Kidney epithelial cell (primary cell): Measurements from ENCODE around the gene RASIP1. TPM values are rescaled to one million over a fixed set of nuclear protein-coding genes. Genes with fewer than 3 reads are reported as not detected.
"Not testable (repeated sequence)": the region's sequence is repeated elsewhere in the genome, so short reads cannot be mapped to it uniquely, and the experiment has no call there.

ENCODE experiments used
- DNase-seq: peaks from one replicate; pipeline ENCODE4 v3.0.0-alpha.2; 2010; ENCODE audit warnings: low read depth
- H3K27me3 ChIP-seq: 2 replicates; pipeline ENCODE4 v1.6.0; 2011; ENCODE audit warnings: low read length; ENCODE audit not compliant: control insufficient read depth, insufficient read depth
- H3K36me3 ChIP-seq: 2 replicates; pipeline ENCODE4 v1.5.1; 2011; ENCODE audit warnings: low read length; ENCODE audit not compliant: control insufficient read depth, insufficient read depth
- H3K4me3 ChIP-seq: 2 replicates; pipeline ENCODE4 v1.5.1; 2011; ENCODE audit warnings: low read depth, mild to moderate bottlenecking, control low read depth, low read length
- total RNA-seq: library from RNA; depleted of rRNA; stranded (reverse); fragments of >200 nt; gene quantifications from 2 replicates; pipeline ENCODE4 v1.2.3, GENCODE V29; 2015
- TF ChIP-seq, protein P1 (sequence below): IDR thresholded peaks from 2 replicates; pipeline ENCODE4 v1.5.1; 2011; ENCODE audit warnings: mild to moderate bottlenecking, moderate library complexity, low read length, control low read depth, inconsistent platforms; ENCODE audit not compliant: insufficient read depth, poor library complexity, severe bottlenecking

Gene RASIP1
- total RNA-seq, 1 donor from 2014 or later, result 3.8 TPM

DNA sequence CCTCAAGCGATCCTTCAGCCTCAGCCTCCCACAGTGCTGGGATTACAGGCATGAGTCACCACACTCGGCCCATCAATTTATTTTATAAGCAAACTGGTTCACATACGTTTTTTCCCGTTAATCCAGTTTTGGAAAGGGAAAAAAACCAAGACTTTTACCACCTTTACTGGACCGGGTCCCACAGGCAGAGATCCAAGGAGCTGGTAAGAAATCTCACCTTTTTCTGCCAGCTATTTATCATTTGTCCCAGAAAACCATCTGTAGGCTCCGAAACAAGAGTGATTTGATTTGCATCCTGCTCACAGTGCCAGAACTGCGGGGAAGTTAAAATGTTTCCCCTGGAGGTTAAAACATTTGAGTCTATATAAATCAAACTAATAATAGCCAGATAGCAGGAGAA, 51.0 kb downstream of the RASIP1 start:
- no peaks in the 10 kb centered on the region for H3K36me3 ChIP-seq
- no peak overlapping the region for H3K4me3 ChIP-seq
- H3K27me3 ChIP-seq, result no peaks in the 10 kb centered on the region
- no peak for DNase-seq
- TF ChIP-seq, protein P1, sequence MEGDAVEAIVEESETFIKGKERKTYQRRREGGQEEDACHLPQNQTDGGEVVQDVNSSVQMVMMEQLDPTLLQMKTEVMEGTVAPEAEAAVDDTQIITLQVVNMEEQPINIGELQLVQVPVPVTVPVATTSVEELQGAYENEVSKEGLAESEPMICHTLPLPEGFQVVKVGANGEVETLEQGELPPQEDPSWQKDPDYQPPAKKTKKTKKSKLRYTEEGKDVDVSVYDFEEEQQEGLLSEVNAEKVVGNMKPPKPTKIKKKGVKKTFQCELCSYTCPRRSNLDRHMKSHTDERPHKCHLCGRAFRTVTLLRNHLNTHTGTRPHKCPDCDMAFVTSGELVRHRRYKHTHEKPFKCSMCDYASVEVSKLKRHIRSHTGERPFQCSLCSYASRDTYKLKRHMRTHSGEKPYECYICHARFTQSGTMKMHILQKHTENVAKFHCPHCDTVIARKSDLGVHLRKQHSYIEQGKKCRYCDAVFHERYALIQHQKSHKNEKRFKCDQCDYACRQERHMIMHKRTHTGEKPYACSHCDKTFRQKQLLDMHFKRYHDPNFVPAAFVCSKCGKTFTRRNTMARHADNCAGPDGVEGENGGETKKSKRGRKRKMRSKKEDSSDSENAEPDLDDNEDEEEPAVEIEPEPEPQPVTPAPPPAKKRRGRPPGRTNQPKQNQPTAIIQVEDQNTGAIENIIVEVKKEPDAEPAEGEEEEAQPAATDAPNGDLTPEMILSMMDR, result no peak

GRCh38 chr19:48687776-48688175, 52.6 kb downstream of the RASIP1 start:
- TF ChIP-seq, protein P1, result no peak
- Histone ChIP-seq H3K36me3 (no peaks in the 10 kb centered on the region), H3K4me3 (no peak overlapping the region), H3K27me3 (no peaks in the 10 kb centered on the region)
- DNase-seq, result no peak

DNA sequence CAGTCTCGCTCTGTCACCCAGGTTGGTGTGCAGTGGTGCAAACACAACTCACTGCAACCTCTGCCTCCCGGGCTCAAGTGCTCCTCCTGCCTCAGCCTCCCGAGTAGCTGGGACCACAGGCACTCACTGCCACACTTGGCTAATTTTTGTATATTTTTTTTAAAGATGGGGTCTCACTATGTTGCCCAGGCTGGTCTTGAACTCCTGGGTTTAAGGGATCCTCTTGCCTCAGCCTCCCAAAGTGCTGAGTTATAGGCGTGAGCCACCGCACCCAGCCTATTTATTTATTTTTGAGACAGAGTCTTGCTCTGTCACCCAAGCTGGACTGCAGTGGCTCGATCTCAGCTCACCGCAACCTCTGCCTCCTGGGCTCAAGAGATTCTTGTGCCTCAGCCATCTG, 53.8 kb downstream of the RASIP1 start:
- not testable (repeated sequence) for H3K36me3 ChIP-seq, H3K4me3 ChIP-seq, H3K27me3 ChIP-seq, DNase-seq

DNA sequence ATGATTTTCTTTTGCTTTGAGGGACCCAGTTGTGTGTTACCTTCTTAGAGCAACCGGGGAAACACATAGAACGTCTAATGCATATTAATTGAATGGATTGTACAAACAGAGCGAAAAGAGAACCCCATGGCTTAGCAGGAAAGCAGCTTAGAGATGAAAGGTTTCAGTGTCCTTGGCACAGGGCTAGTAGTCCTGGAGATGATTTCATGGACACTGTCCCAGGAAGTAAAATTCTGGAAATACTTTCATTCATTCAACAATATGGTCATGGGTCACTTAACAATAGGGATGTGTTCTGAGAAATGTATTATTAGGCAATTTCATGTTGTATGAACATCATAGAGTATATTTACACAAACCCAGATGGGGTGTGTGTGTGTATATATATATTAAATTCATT, 54.3 kb downstream of the RASIP1 start:
- H3K4me3 ChIP-seq, result no peak overlapping the region
- DNase-seq, result no peak
- TF ChIP-seq, protein P1, result no peak
- H3K36me3 ChIP-seq, result no peaks in the 10 kb centered on the region
- H3K27me3 ChIP-seq, result no peaks in the 10 kb centered on the region

- H3K36me3 ChIP-seq, result no peaks in the 10 kb centered on the region
- no peak overlapping the region for H3K4me3 ChIP-seq
- no peak for DNase-seq
- peaks cover 2% of the 10 kb centered on the region for H3K27me3 ChIP-seq
- TF ChIP-seq, protein P1, result no peak
These were observed 54.8 kb downstream of the RASIP1 start for GRCh38 chr19:48685583-48685982.

DNA sequence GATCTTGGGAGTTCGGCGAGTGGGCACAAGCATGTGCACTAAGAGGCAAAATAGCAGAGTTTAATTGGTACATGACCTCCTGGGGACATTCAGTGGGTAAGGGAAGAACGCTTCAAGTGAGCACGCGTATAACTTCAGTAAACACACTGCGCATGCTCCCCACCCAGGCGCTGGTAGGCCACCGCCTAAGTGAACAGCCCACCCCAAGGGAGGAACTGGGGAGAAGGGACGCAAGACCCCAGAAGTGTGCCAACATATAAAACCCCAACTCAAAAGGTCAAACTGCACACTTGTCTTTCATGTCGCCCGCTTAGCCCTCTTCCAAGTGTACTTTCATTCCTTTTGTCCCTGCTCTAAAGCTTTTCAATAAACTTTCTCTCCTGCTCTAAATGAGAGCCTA, 57.1 kb downstream of the RASIP1 start:
- TF ChIP-seq, protein P1, result no peak
- Histone ChIP-seq H3K4me3 (no peak overlapping the region), H3K36me3 (no peaks in the 10 kb centered on the region), H3K27me3 (peaks cover 4% of the 10 kb centered on the region)
- no peak for DNase-seq
